Breast epithelium (tissue), 3 donors: Measurements from ENCODE around the gene TGFBI.

Experiments
- POLR2A ChIP-seq: fragments of 450-650 bp; IDR thresholded peaks from one replicate; pipeline ENCODE4 v1.6.1; 2016; ENCODE audit warnings: antibody characterized with exemption, mild to moderate bottlenecking, moderate library complexity
- POLR2AphosphoS5 ChIP-seq, 3 donors: sonication (generic); formaldehyde crosslinking; IDR thresholded peaks; one replicate each; pipeline ENCODE4 v1.6.1; 2017; ENCODE audit warnings: antibody characterized with exemption in 3 of 3
- TF ChIP-seq, protein P1 (sequence below), 3 donors: fragments of 450-650 bp; IDR thresholded peaks; one replicate each; pipeline ENCODE4 v1.5.1; 2016 to 2017; ENCODE audit warnings: antibody characterized with exemption in 3 of 3, mild to moderate bottlenecking in 3 of 3, moderate library complexity in 3 of 3

DNA sequence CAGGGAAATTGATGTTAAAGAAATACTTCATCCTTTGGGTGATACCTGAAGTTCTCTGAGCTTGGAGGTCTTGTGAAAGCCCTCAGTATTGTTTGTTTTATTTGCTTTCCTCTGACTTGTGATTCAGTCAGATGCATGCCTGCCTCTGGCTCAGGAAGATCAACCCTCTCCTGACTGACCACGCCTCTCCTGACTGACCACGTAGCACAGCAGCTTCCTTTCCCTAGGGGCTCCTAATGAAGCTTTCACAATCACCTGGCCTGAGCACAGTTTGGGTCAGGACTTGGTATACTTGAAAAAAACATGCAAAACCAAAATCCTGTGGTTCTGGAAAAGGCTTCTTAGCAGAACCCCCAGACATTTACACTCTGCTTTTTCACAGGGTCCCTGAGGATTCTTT, 3.8 kb downstream of the TGFBI start:
- TF ChIP-seq, protein P1, sequence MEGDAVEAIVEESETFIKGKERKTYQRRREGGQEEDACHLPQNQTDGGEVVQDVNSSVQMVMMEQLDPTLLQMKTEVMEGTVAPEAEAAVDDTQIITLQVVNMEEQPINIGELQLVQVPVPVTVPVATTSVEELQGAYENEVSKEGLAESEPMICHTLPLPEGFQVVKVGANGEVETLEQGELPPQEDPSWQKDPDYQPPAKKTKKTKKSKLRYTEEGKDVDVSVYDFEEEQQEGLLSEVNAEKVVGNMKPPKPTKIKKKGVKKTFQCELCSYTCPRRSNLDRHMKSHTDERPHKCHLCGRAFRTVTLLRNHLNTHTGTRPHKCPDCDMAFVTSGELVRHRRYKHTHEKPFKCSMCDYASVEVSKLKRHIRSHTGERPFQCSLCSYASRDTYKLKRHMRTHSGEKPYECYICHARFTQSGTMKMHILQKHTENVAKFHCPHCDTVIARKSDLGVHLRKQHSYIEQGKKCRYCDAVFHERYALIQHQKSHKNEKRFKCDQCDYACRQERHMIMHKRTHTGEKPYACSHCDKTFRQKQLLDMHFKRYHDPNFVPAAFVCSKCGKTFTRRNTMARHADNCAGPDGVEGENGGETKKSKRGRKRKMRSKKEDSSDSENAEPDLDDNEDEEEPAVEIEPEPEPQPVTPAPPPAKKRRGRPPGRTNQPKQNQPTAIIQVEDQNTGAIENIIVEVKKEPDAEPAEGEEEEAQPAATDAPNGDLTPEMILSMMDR (IDR thresholded peaks at IDR 0.05), result no peak
- TF ChIP-seq POLR2A (no peak), POLR2AphosphoS5 (IDR thresholded peaks at IDR 0.05) (no peak)
